NCI-H2227 (cell line): Measurements from ENCODE around the gene IL6ST.

Source experiments
- DNase-seq: peaks from one replicate; lab custom pipeline; 2025; ENCODE audit not compliant: unreplicated experiment; lab: John Stamatoyannopoulos, UW

Gene IL6ST

DNA sequence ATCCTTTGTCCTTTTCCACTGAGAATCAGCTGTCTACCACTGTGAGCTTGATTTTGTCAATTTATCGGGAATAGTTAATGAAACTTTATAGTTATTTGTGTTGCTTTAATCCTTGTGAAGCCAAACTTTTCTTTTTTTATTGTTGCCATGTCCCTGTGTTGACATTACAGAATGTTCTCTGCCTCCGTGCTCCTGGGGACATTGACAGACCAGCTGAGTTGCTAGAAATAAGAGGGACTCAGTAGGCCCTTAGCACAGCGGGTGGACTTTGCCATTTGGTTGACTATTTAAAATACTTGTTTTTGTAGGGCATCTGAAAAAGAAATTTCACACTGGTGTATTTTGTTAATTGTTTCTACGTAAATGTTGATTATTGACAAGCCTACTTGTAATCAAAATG lies 73.1 kb downstream of the IL6ST start:
- DNase-seq, result no peak

DNA sequence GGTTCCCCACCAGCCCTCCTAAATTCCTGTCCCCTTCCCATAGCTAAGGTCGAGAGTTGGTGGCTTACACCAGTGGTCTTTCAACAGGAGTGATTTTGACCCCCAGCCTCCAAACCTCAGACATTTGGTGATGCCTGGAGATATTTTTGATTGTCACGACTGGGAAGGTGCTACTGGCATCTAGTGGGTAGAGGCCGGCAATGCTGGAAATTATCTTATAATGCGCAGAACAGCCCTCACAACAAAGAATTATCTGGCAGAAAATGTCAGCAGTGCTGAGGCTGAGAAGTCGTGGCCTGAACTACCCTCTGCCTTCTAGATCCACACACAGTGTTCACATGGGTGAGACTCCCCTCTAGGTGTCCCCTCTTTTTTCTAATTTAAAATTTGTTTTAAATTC lies 74.0 kb downstream of the IL6ST start:
- no peak for DNase-seq

DNA sequence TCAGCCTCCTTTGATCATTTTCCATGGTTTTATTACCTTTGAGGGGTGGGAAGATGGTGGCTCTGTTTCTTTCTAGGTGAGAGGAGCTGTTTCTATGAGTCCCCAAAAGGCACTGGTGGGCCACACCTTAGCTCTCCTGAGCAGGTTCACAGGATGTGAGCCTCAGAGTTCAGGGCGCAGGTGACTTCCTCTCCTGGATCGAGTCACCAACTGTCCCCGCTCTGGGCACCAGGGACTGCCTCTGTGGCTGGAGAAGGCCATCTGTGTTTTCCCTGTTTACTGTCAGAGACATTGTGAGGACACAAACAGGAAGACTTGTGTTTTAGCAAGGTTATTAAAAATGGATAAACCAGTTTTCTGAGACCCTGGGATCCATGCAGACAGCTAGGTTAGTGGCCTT lies 75.1 kb downstream of the IL6ST start:
- no peak for DNase-seq

DNA sequence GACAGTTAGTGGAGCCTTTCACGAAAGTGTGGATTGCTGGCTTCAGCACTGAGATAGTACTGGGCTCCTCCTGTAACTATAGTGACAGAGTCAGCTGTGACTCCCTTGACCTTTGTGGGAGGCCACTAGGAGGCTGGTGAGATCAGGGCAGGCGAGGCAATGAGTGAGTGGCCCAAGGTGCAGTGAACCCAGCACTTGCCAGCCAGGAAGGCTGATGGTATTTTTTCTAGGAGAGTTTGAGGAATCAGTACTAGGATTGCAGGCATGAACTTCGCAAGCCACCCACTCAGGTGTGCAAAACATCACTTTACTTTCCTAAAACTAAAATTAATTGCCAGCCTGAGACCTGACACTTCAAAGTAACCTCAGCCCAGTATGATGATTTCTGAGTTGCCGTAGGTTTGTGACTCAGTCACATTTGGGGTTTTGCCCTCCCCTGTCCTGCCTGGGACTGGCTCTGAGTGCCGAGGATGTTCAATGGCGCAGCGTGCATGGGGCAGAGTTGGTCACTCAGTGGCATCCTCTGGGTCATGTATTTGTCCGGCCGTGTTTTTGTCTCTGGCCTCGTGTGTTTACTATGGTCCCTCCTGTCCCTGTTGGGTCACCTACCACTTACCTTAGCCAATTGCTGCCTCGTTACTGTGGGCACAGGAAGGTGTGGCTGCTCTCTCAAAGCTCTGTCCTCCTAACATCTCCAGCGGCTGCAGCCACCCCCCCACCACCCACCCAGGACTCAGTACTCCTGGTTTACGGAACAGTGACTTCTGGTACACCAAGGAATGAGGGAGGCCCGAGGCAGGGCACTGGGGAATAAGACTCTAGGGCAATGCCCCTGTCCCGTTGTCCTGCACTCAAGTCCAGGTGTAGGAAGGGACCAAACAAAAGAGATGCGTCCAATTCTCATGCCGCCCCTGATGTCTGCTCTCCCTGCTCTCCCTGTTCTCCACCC lies 76.4 kb downstream of the IL6ST start:
- DNase-seq, result no peak

DNA sequence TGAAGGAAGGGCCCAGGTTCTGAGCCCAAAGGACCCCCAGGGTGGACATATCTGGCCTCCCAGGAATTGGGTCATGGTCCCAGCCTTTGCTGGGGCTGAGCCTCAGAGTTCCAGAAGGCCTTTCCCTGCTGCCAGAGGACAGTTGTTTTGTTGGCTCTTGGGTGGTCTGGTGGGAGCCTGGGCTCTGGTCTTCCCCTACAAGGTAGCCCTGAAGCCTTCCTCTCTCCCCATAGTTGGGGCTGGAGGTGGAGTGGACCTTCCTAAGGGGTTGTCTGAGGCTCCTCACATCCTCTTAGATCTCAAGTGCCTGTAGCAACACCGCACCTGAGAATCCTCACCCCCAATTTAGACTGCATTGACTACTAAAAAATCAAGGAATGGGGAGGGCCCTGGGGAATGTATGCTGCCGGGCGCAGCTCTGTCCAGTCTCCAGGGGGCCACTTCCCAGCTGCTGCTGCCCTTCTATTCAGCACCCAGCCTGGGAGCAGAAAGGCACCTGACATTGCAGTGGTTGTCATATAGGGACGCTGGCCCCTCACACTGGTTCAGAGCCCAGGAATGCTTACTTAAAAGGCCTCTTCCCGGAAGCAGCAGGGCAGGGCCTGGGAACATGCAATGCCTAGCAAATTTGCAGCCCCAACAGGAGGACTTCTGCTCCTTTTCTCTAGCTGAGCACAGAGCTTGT lies 77.2 kb downstream of the IL6ST start:
- DNase-seq, result no peak

DNA sequence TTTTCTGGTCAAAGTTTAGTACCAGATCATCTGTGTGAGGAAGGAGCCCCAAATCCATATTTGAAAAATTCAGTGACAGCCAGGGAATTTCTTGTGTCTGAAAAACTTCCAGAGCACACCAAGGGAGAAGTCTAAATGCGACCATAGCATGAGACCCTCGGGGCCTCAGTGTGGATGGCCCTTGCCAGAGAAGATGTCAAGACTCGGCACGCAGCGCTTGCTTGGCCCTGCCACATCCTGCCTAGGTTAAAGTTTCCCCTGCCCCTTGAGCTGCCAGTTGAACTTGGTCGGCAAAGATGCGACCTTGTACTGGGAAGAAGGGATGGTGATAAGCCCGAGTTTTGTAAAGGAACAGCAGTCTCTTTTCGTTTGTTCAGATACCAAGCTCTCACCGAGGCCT lies 77.8 kb downstream of the IL6ST start:
- no peak for DNase-seq

DNA sequence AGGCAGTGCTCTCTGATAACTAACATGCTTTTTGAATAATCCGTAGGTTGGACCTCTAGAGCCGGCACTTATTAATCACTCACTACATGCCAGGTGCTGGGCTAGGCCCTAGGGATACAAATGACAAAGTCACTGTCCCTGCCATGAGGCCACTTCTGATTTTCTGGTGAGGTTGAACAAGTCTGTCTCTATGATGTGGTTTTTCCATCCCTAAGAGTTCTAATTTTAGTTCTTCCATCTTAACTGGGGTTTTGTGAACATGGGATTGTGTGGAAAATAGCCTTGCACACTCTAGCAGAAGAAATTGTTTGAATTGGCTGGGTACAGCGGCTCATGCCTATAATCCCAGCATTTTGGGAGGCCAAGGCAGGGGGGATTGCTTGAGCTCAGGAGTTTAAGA lies 79.0 kb downstream of the IL6ST start:
- no peak for DNase-seq

DNA sequence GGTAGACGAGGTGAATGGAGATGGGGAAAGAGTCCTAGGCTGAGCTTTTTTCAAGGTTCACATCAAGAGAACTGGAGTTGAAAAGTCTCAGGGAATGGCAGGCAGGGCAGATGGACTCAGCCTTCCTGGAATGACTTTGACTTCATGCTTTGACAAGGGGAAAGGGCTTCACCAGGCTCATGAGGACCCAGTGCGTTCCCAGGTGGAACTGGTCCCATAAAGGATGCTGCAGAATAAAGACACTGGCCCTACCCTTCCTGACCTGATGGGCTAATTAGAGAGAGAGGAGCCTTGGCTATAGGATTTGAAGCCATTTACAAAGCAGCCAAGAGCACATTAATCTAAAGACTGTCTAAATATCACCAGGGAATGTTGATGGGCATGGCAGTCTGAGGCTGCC lies 79.8 kb downstream of the IL6ST start:
- no peak for DNase-seq

DNA sequence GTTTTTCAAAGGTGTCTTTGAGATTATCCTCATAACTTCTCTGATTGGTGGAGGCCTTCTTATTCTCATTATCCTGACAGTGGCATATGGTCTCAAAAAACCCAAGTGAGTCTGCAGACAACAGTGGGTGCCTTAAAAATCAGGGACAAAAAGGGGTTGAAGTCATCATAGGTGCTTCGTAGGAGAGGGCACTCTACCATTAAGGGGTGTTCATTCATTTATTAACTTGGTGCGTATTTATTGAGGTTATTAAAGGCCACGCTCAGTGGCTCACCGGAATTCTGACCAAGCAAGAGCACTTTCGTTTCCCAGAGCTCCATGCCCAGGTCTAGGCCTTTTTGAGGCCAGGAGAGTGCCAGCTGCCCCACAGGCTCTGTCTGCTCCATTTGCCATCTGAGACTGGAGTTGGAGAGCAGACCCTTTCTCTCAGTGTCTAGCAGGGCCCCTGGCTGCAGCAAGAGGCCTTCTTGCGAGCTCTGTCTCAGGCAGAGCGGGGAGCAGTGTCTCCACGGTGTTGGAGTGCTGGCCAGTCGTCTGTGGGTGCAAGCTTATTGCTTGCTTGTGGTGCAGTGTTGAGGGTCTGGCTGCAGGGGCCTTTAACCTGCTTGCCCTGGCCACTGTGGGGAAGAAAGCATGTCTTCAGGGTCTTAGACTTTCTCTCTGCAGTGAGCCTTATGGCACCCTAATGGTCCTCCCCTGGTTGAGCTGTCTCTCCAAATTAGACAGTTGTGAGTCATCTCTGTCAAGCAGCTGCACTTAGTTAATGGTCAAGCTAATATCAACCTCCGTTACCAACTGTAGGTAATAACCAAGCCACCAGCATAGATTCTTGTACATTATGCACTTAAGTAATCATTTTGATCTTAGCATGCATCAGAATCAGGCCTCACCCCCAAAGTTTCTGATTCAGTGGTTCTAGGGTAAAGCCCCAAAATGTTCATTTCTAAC lies 81.0 kb downstream of the IL6ST start:
- no peak for DNase-seq

DNA sequence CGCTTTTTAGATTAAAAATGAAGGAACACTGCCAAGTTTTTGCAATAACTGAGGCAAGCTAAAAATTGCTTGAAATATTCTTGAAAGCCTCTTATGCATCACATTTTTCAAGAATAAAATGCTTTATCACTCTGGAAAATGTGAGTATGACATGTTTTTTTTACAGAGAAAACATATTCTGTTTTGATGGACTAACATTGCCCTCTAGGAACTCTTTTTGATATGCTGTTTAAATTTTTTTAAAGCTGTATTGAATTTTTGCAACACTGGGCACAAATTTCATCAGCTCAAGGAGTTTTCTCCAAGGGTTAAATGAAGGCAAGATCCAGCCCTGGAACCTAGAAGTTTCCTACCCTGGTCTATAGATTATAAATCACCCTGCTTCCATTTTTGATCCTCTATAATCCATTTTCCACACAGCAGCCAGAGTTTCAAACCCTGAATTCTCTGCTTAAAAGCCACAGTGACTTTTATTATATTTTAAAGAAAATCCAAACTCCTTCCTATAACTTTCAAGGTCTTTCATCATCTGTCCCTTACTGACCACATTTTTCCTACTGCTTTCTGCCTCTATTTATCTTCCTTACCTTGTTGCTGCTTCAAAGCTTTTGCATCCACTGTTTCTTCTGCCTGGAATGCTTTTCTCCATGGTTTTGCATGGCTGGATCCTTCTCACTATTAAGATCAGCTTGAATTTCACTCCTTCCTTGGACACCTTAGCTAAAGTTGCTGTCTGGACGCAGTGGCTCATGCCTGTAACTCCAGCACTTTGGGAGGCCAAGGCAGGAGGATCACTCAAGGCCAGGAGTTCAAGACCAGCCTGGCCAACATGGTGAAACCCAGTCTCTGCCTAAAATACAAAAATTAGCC lies 82.7 kb downstream of the IL6ST start:
- no peak for DNase-seq

DNA sequence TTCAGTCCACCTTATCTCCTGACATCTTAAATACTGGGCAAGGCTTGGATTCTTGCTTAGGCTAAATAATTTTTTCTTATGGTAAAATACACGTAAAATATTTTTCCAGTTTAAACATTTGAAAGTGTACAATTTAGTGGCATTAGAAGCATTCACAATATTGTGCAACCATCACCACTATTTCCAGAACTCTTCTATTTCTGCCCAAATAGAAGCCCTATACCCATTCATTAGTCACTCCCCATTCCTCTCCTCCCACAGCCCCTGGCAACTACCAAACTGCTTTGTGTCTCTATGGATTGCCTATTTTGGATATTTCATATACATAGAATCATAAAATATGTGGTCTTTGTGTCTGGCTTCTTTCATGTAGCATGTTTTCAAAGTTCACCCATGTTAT lies 86.0 kb downstream of the IL6ST start:
- no peak for DNase-seq

DNA sequence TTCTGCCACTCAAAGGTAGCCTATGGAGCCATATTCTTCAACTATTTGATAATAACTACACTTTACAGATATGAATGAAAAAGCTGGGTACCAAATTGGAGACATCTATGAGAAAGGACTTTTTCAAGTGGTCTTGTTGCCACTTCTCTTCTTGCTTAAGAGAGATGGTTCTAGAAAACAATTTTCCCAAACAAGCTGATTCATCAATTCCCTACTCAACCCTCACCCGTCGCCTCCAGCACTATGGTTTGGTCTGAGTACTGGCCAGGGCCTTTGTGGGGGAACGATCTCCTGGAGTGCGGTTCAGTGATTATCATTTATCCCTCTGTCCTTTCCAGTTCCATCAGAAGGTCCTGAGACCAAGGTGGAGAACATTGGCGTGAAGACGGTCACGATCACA lies 86.8 kb downstream of the IL6ST start:
- DNase-seq, result no peak

DNA sequence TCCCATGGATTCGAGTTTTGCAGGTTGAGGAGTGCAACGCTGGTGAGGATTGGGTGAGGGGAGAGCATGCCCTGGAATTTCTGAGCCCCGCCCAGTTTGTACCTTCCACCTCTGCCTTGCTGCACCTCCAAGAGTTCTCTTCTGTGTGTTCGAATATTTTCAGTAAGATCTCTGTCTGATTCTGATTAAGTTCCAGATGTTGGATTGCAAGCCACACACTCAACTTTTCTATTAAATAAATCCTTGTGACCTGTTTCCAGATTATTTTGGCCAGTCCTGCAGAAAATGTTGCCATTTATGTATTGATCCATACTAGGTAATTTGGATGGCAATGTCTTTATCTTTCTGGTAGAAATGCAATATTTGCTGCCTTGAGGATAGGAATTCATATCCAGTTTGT lies 89.5 kb downstream of the IL6ST start:
- DNase-seq, result no peak

DNA sequence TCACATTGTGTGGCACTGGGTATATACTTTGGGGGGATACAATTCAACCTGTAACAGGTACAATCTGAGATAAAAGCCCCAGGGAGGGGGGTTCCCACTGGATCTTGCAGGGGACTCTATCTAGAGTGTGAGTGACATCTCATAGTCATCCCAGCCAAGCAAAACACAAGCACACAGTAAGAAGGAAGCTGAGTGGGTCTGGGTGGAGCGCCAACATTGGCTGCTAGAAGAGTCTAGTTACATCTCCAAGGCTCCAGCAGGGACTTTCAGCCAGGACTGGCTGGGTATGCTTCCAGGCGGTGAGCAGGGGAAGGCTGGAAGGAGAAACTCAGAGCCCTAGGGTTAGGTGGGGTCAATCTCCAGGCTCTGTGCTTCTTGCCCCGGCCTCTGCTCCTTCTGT lies 90.6 kb downstream of the IL6ST start:
- DNase-seq, result no peak

DNA sequence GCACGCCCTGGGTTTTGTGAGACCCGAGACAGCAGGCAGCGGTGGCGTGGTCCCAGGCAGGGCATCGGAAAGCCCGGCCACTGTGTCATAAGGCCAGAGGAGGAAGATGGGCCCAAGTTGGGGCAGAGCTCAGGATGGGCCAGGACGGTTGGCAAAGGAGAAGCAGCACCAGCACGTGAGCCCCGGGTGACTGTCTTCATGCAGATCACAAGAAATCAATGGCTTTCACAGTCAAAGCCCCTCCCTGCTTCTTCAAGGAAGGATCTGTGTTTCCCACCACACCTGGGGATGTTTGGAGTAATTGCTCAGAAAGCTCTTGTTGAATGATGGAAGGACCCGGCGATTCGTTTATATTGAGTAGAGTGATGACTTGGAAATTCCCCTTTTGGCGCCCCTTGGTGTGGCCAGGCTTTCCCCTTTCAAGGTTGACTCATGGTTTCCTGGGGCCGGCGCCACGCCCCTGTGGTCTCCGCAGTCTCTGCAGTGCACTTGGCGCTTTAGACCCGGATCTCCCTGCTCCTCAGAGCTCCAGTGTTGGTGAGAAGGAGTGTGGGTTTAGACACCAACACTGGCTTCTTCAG lies 91.6 kb downstream of the IL6ST start:
- DNase-seq, result no peak

DNA sequence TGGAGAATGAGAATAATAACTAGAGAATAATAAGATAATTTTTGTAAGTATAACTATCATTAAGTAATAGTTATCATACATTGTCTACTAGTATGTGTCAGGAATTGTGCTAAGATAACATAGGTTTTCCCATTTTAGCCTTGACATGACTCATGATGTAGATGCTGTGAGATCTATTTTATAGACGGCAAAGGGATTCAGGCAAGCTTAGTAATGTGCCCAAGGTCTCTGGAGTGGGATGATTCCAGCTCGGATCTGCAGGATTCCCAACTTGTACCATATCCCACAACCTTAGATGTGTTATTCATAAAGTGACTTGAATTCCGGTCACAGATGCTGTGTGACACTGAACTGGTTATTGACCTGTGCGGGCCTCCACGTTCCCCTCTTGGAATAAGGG lies 92.1 kb downstream of the IL6ST start:
- no peak for DNase-seq

DNA sequence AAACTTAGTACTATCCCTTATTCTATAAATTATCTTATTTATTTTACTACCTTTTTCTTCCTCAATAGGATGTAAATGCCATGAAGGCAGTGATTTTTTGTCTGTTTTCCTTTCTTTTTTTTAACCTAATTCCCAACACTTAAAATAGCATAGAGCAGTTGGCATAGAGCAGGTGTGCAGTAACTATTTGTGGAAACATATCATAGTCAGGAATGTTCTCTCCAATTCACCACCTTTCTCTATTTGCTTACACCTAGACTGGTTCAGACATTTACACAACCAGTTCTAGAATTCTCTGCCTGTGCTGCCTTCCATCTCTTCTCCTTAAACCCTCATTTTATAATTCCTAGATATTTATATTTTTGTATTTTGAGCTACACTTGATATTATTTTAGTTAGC lies 94.0 kb downstream of the IL6ST start:
- no peak for DNase-seq

DNA sequence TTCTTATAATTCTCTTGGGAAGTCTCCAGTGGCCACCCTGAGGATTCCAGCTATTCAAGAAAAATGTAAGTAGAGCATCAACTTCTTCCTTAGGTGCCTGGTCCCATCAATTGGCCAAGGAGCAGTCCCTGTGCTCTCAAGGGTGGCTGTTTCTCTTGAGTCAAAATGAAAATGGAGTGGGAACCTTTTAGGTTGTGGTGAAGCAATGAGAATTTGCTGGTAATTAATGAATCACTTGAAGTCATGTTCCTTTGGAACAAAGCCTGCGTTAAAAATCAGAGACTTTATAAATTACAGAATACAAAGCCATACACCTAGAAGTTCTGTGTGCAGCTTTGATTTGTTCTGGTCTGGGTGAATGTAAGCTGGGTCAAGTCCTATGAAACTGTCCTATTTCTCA lies 94.7 kb downstream of the IL6ST start:
- DNase-seq, result no peak

DNA sequence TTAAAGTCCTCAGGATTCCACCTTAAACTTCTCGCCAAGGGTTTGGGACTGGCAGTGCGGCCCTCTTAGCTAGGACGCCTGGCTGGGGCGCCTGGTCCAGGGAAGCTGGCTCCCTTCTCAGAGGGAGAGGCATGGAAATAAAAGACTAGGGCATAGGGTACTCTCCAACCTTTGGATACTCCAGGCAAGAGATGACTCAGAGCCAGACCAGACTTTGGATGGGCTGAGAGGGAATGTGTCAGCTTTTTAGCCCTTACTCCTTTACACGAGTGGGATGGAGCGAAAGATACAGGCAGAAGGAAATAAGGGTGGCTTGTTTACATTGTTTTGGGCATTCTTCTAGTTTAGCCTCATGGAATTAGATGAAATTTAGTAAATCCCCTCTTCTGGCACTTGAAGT lies 95.4 kb downstream of the IL6ST start:
- no peak for DNase-seq

DNA sequence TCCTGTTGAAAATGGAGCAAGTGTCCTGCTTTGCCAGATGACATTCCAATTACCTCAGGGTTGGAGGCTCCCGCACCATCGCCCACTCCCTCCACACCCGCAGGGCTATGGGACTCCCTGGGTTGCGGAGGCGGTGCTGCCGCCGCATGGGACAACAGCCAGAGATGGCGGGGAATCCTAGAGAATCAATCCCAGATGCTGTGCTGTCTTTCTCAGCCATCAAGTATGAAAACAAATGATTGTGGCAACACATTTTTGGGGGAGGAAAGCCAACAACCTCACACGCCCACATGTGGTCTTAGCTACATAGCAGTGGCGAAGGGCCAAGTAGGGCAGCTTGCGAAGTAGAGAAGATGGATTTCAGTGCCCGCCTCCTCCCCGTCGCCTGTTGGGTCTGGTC lies 96.9 kb downstream of the IL6ST start:
- no peak for DNase-seq
